IgD-negative memory B cell (primary cell): ENCODE measurements around the gene SRSF2. TPM values are rescaled to one million over a fixed set of nuclear protein-coding genes. Genes with fewer than 3 reads are reported as not detected.

ENCODE experiments used
- H3K27ac Mint-ChIP-seq, 3 donors: one replicate each; pipeline ENCODE4 v1.8.0; 2020 to 2022; ENCODE audit warnings: mild to moderate bottlenecking in 3 of 3, mixed read lengths in 3 of 3, moderate library complexity in 1 of 3
- H3K27me3 Mint-ChIP-seq: one replicate; pipeline ENCODE4 v1.8.0; 2021; ENCODE audit warnings: mixed read lengths
- H3K36me3 Mint-ChIP-seq: one replicate; pipeline ENCODE4 v1.8.0; 2020; ENCODE audit warnings: mild to moderate bottlenecking, mixed read lengths
- H3K4me1 Mint-ChIP-seq, 3 donors: one replicate each; pipeline ENCODE4 v1.8.0; 2020 to 2022; ENCODE audit warnings: mixed read lengths in 3 of 3, mild to moderate bottlenecking in 1 of 3
- H3K4me3 Mint-ChIP-seq, 4 donors: one replicate each; pipeline ENCODE4 v1.8.0; 2020 to 2022; ENCODE audit warnings: mild to moderate bottlenecking in 4 of 4, mixed read lengths in 4 of 4, moderate library complexity in 3 of 4
- H3K9me3 Mint-ChIP-seq, 3 donors: one replicate each; pipeline ENCODE4 v1.8.0; 2020 to 2021; ENCODE audit warnings: mixed read lengths in 3 of 3, mild to moderate bottlenecking in 1 of 3
- polyA plus RNA-seq: library from polyadenylated mRNA; unstranded; fragments of 300-500 nt; fragmentation: Illumina TruSeq; gene quantifications from one replicate; pipeline ENCODE4 v1.2.3, GENCODE V29; 2021

SRSF2 gene
- polyA plus RNA-seq, 1 donor from 2014 or later, result 152 TPM

DNA sequence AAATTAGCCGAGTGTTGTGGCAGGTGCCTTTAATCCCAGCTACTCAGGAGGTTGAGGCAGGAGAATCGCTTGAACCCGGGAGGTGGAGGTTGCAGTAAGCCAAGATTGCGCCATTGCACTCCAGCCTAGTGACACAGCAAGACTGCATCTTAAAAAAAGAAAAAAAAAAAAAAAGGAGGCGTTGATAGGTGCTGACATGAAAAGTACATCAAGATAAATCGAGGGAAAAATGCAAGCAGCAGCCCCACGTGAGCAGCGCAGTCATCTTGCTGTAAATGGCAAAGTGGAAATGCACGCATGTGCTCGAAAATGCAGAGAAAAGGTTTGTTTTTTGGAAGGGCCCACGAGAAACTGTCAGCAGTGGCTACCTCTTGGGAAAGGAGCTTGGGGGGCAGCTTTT lies 47.3 kb downstream of the SRSF2 start:
- H3K4me1 Mint-ChIP-seq, result peaks cover 0 to 1% (median 0%) of the 10 kb centered on the region in 3 donors
- H3K27ac Mint-ChIP-seq, result no peak overlapping the region
- no peak overlapping the region for H3K4me3 Mint-ChIP-seq
- peaks cover 2% of the 10 kb centered on the region for H3K36me3 Mint-ChIP-seq
- no peaks in the 10 kb centered on the region for H3K9me3 Mint-ChIP-seq
- peaks cover 9% of the 10 kb centered on the region for H3K27me3 Mint-ChIP-seq

DNA sequence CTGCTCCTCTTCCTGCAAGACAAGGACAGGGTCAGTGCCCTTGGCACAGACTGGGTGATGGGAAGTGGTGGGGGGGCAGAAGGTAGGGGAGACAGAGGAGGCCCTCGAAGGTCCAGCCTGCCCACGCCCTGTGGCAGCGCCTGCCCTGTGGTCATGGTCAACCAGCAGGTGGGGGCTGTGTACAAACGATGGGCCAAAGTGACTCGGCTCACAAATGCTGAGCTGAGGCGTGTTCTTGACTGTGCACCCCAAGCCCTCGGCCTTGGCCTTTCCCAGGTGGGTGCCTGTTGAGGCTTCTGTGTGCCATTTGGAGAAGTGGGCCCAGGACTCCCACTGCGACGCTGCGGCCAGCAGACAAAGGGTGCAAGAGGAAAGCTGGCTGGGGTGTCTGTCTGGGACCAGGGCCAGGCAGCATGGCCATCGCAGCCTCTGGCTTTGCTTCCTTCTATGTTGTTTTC lies 48.9 kb downstream of the SRSF2 start:
- no peak overlapping the region for H3K27ac Mint-ChIP-seq
- no peak overlapping the region for H3K4me3 Mint-ChIP-seq
- H3K27me3 Mint-ChIP-seq, result peaks cover 12% of the 10 kb centered on the region
- H3K9me3 Mint-ChIP-seq, result no peaks in the 10 kb centered on the region
- H3K4me1 Mint-ChIP-seq, result peaks cover 0 to 1% (median 0%) of the 10 kb centered on the region in 3 donors
- peaks cover 2% of the 10 kb centered on the region for H3K36me3 Mint-ChIP-seq

- H3K27ac Mint-ChIP-seq, result no peak overlapping the region
- no peaks in the 10 kb centered on the region for H3K9me3 Mint-ChIP-seq
- no peak overlapping the region for H3K4me3 Mint-ChIP-seq
- H3K36me3 Mint-ChIP-seq, result peaks cover 2% of the 10 kb centered on the region
- H3K4me1 Mint-ChIP-seq, result peaks cover 0 to 1% (median 0%) of the 10 kb centered on the region in 3 donors
- peaks cover 9% of the 10 kb centered on the region for H3K27me3 Mint-ChIP-seq
Measured at GRCh38 chr17:76687298-76688164, 49.6 kb downstream of the SRSF2 start.

DNA sequence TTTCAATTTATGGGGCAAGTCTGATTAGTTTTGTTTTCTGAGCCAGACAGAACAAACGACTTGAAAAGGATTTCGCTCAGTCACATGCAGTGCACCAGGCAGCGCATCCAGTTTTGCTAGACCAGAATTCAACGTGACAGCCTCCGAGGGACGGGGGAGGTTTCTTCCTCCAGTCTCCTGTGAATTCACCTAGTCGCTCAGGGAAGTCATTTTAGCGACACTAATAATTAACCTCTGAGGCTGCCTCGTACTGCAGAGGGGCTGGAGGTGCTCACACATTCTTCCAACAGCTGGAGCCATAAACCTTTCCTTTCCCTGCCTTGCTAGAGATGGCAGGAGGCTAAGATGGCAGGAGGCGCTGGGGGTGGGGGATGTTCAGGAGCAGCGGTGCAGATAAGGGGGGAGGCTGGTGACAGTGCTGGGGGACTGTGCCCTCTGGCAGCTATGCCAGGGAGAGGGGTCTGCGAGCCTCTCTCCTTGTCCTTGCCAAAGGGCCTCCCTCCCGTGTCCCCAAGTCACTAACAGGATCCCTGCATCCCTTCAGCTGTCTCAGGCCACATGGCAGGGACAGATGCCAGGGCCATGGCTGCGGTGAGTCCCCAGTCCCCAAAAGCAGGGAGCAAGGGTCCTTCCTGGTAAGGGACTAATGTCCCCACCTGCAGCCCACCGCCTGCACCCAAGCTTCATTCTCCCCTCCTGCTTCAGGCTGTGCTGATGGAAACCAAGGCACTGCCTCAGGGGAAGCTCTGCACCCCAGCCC lies 50.4 kb downstream of the SRSF2 start:
- H3K4me3 Mint-ChIP-seq, result no peak overlapping the region
- peaks cover 2% of the 10 kb centered on the region for H3K36me3 Mint-ChIP-seq
- peaks cover 0 to 1% (median 0%) of the 10 kb centered on the region in 3 donors for H3K4me1 Mint-ChIP-seq
- H3K27ac Mint-ChIP-seq, result no peak overlapping the region
- H3K27me3 Mint-ChIP-seq, result peaks cover 9% of the 10 kb centered on the region
- H3K9me3 Mint-ChIP-seq, result no peaks in the 10 kb centered on the region

GRCh38 chr17:76685846-76686245 lies 51.3 kb downstream of the SRSF2 start:
- H3K4me3 Mint-ChIP-seq, result no peak overlapping the region

GRCh38 chr17:76685366-76685765 lies 51.8 kb downstream of the SRSF2 start:
- H3K27ac Mint-ChIP-seq, result no peak overlapping the region
- no peak overlapping the region for H3K4me3 Mint-ChIP-seq
- H3K36me3 Mint-ChIP-seq, result no peaks in the 10 kb centered on the region

More at GRCh38 chr17:76685846-76686245, 51.3 kb downstream of the SRSF2 start:
- Mint-ChIP-seq H3K27ac (no peak overlapping the region), H3K36me3 (no peaks in the 10 kb centered on the region), H3K9me3 (no peaks in the 10 kb centered on the region), H3K27me3 (peaks cover 9% of the 10 kb centered on the region), H3K4me1 (peaks cover 0 to 1% (median 0%) of the 10 kb centered on the region in 3 donors)

DNA sequence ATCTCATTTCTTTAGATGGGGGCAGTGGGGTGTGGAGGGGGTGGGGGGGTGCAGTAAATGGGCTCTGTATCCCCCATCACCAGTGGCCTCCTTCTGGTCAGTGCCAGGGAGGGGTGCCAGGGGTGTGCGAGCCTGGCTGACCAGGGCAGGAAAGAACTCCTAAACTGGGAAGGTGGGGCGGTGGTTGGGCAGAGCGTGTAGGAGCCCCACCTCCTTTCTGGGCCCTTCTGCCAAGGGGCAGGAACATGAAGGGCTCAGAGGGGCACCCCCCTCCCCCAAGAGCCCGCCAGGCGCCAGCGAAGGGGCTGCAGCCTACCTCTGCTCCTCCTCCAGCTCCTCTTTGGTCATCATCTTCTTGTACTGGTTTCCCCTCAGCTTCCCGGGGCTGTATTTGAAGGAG lies 52.4 kb downstream of the SRSF2 start:
- Mint-ChIP-seq H3K4me3 (no peak overlapping the region), H3K4me1 (peaks cover 0 to 1% (median 0%) of the 10 kb centered on the region in 3 donors), H3K27me3 (peaks cover 9% of the 10 kb centered on the region), H3K36me3 (no peaks in the 10 kb centered on the region), H3K9me3 (no peaks in the 10 kb centered on the region), H3K27ac (no peak overlapping the region)

More at GRCh38 chr17:76685366-76685765, 51.8 kb downstream of the SRSF2 start:
- no peaks in the 10 kb centered on the region for H3K9me3 Mint-ChIP-seq
- H3K27me3 Mint-ChIP-seq, result peaks cover 9% of the 10 kb centered on the region
- peaks cover 0 to 1% (median 0%) of the 10 kb centered on the region in 3 donors for H3K4me1 Mint-ChIP-seq

Other genes with a start within 250 kb of the SRSF2 start
- gene RHBDF2, start 235.9 kb downstream of the SRSF2 start, polyA plus RNA-seq, result 160 TPM
- 2.1 TPM for gene CYGB, start 199.6 kb downstream of the SRSF2 start, polyA plus RNA-seq
- gene PRCD, start 197.3 kb downstream of the SRSF2 start, polyA plus RNA-seq, result 24.4 TPM
- gene ST6GALNAC2, start 151.5 kb downstream of the SRSF2 start, polyA plus RNA-seq, result 0.68 TPM
- gene ST6GALNAC1, start 93.6 kb downstream of the SRSF2 start, polyA plus RNA-seq, result 0.44 TPM
- 2.7 TPM for gene MXRA7, start 26.4 kb downstream of the SRSF2 start, polyA plus RNA-seq
- 41.4 TPM for gene JMJD6, start 10.7 kb downstream of the SRSF2 start, polyA plus RNA-seq
- gene METTL23, start 10.5 kb downstream of the SRSF2 start, polyA plus RNA-seq, result 121 TPM
- gene MFSD11, start 788 bp upstream of the SRSF2 start, polyA plus RNA-seq, result 17.5 TPM
- not detected for gene MGAT5B, start 131.1 kb upstream of the SRSF2 start, polyA plus RNA-seq